A204.1 (cell line): Measurements from ENCODE around the gene RAB34.
A peak's percentile ranks its signal among the peaks of the same experiment; 100 is the strongest.

Experiments used
- FAIRE-seq: peaks from 2 replicates; lab custom pipeline; 2012; peaks lifted over from hg19 to GRCh38; lab: Jason Lieb, UNC

RAB34 gene, protein sequence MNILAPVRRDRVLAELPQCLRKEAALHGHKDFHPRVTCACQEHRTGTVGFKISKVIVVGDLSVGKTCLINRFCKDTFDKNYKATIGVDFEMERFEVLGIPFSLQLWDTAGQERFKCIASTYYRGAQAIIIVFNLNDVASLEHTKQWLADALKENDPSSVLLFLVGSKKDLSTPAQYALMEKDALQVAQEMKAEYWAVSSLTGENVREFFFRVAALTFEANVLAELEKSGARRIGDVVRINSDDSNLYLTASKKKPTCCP

GRCh38 chr17:28717578-28718332, at the start of gene RAB34:
RAB34 (minus strand) TSS chr17:28717868; CDS start chr17:28717266, 602 bp downstream.
- no peak for FAIRE-seq

DNA sequence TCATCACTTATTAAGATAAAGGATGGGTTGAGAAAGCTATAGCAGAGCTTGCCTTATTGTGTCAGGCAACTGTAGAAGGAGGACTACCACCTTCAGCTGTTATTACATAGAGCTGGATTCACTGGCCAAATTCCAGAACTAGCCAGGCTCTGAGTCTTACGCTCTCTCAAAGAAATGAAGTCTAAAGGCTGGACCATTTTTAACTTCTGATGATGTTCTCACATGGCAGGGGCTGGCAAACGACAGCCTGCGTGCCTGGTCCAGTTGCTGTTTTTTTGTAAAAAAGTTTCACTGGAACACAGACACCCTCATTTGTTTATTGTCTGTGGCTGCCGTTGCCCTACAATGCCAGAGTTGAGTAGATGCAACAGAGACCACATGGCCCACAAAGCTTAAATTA, 47.4 kb upstream of the RAB34 start:
- FAIRE-seq, result no peak

DNA sequence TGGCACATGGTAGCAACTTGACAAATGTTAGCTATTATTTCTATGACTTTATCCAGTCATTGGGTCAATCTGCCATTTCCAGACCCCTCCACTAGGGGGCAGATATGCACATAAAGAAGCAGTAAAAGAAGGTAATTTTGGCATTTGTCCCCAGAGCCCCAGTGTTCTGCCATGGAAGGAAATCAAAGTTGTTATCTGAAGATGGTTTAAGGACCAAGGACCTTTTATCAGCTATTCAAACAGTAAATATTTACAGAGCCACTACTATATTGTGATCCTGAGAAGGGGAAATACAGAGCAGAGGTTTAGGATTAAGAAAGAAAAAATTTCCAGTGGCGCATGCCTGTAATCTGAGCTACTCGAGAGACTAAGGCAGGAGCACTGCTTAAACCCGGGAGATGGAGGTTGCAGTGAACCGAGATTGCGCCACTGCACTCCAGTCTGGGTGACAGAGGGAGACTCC, 46.2 kb upstream of the RAB34 start:
- peak; percentile 93 for FAIRE-seq

GRCh38 chr17:28763137-28763799, 45.6 kb upstream of the RAB34 start:
- no peak for FAIRE-seq

DNA sequence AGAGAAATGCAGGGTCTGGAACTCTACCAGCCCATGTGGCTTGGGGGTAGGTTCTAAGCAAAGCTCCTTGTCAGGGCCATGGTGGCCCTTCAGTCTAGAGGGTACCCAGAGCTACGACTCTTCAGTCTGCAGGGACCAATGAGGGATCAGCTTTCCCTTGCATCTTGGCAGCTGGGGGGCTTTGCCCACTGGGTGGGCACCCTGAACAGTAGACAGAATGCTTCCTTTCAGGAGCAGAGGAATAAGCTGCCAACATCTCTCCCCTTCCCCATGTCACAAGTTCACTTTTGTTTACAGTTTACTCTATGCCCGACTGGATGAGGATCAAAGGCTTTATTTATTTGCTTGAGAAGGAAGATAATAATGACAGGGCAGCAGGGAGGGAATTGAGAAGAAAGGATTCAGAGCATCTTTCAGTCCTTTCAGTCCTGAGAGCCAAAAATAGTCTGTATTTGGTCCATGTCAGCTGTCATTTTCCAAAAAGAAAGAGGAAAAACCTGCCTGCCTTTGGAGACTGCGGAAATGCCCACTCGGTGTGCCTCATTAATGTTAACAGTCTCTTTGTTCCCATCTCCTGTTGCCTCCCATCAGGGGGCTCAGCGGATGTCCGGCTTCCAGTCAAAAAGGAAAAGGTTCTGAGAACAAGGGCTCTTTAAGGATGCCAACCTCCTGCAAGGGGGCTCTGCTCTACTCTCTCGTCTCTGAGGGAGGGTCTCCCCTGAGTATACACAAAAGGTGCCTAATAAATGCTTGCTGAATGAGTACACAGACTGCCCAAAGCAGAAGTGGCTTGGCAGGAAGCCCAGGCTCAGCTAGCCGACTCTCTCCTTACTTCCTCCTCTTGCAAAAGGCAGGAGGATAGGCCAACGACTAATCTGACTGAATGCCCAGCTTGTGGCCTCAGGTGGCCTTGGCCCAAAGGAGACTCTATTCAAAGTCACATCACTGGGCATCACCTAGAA, 43.2 kb upstream of the RAB34 start:
- no peak for FAIRE-seq

DNA sequence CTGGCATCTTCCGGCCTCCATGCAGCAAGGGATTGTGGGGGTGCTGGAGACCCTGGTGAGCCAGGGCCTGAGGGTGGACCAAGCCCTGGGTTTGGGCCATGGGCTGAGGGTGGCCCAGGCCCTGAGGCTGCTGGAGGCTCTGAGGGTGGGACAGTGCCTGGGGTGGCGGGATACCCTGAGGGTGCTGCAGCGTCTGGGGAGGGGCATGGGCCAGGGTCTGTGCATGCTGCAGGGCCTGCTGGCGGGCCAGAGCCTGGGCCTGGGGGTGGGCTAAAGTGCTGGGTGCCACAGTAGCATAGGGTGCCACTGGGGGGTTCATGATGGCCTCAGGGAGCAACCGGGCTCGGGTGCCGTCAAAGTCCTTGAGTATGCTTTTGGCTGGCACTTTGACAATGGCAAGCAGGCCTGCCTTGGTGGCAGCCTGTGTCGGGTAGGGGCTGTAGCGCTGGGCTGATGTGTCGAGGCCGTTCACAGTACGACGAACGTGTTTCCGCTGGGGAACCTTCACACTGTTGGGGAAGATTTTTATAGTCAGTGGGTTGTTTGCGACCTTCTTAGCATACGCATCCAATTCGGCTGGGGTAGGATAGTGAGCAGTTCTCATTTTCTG, 41.7 kb upstream of the RAB34 start:
- FAIRE-seq, result no peak

- FAIRE-seq, result no peak
These were observed 40.9 kb upstream of the RAB34 start for GRCh38 chr17:28758411-28759121.

GRCh38 chr17:28756049-28756804, 38.6 kb upstream of the RAB34 start:
- FAIRE-seq, result no peak

GRCh38 chr17:28755486-28755885, 37.8 kb upstream of the RAB34 start:
- FAIRE-seq, result no peak

- no peak for FAIRE-seq
These were observed 34.1 kb upstream of the RAB34 start for GRCh38 chr17:28751600-28752366.

DNA sequence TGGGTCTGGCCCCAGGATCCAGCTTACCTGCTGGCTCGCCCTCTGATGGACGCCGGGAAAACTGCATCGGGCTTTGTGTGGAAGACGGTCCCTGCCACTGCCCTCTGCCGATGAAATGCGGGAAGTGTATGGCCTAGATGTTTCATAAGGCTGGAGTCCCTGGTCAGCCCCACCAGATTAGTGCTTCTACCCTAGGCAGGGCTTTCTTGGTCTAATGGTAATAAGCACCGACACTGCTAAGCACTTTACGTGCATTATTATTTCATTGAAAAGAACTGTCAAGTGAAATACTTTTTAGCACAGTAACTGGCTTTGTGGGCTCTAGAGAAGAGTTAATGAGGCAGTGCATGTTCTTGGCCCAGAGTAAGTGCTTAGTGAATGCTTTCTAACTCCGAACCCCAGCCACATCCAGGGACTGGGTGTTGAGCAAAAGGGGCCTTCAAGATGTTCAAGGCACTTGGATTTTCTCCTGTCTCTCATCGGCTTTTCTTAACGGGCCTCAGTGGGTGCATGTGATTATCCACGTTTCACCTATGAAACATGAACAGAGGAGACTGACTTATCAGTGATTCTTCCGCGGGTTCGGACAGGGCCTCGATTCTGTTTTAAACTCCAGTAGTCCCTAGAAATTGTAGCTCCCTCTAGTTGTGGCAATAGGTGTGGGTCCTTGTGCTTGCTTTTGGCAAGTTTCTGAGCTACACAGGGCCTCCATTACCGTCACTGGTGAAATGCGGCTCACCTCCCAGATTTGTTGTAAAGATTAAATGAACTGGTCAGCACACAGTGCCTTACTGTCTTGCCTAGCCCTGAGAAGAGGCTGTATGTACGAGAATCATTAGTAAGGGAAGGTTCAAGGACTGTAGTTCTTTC, 32.7 kb upstream of the RAB34 start:
- peak; percentile 56 for FAIRE-seq

DNA sequence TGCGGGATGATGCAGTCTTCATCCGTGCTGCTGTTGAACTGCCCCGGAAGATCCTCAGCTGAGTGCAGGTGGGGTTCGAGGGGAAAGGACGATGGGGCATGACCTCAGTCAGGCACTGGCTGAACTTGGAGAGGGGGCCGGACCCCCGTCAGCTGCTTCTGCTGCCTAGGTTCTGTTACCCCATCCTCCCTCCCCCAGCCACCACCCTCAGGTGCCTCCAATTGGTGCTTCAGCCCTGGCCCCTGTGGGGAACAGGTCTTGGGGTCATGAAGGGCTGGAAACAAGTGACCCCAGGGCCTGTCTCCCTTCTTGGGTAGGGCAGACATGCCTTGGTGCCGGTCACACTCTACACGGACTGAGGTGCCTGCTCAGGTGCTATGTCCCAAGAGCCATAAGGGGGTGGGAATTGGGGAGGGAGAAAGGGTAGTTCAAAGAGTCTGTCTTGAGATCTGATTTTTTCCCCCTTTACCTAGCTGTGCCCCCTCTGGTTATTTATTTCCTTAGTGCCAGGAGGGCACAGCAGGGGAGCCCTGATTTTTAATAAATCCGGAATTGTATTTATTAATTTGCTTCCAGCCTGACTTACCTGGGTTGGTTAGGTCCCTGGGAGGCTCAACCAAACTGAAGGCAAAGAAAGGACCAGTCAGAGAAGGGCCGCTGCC, 32.0 kb upstream of the RAB34 start:
- no peak for FAIRE-seq

DNA sequence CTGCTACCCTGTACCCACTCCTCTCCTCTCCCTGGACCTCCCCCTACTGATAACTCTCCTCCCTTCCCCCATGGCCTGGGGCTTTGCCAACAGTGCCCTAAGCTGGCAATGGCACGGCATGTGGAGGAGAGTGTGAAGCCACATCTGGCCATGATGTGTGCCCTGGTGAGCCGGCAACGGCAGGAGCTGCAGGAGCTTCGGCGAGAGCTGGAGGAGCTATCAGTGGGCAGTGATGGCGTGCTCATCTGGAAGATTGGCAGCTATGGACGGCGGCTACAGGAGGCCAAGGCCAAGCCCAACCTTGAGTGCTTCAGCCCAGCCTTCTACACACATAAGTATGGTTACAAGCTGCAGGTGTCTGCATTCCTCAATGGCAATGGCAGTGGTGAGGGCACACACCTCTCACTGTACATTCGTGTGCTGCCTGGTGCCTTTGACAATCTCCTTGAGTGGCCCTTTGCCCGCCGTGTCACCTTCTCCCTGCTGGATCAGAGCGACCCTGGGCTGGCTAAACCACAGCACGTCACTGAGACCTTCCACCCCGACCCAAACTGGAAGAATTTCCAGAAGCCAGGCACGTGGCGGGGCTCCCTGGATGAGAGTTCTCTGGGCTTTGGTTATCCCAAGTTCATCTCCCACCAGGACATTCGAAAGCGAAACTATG, 31.3 kb upstream of the RAB34 start:
- FAIRE-seq, result no peak

- no peak for FAIRE-seq
These were observed 30.4 kb upstream of the RAB34 start for GRCh38 chr17:28747801-28748750.

GRCh38 chr17:28747051-28747691, 29.5 kb upstream of the RAB34 start:
- FAIRE-seq, result no peak
